HG03097 (cell line): Measurements from ENCODE around the gene C9orf153.
"Not testable (repeated sequence)": the region's sequence is repeated elsewhere in the genome, so short reads cannot be mapped to it uniquely, and the experiment has no call there.

Experiments
- ATAC-seq: cut with Tn5 transposase; IDR thresholded peaks from one replicate; pipeline ENCODE4 v1.9.1; 2021; ENCODE audit not compliant: unreplicated experiment, low FRiP score

The C9orf153 gene

DNA sequence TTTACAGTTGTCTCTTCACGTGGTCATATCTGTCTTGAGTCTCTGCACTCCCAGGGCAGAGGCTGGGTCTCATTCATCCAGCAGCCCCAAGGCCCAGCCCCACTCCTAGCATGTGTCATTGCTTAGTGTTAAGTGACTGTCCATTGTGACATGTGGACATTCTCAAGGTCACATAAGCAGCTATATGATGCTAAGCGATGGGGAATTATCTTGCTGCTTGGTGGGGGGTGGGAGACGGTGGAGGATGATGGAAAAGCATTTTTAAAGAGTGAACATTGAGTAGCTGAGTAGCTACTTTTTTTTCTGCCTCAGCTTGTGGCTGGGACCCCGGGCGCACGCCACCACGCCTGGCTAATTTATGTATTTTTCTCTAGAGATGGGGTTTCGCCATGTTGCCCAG is at the start of gene C9orf153:
C9orf153 (minus strand) TSS at position 101 of the 400 bp plus-strand sequence. CDS start 30,054 bp downstream, outside the sequence.
- no peak for ATAC-seq

DNA sequence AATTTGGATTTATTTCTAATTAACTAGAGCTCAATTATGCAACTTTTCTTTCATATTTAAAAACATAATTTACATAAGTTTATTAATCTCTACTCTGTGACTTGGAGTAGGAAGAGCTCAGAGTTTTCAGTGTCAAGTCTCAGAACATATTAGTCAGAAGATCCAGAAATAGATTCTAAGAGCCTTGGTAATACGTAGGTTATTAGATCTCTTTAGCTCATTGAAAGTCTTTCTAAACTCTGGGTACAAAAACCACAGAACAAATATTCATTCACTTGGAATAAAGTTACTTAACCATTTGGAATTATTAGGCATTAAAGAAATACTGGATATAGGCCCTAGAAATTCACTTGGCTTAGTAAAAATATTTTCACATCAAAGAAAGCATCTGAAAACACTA is 49.2 kb upstream of the C9orf153 start:
- no peak for ATAC-seq

DNA sequence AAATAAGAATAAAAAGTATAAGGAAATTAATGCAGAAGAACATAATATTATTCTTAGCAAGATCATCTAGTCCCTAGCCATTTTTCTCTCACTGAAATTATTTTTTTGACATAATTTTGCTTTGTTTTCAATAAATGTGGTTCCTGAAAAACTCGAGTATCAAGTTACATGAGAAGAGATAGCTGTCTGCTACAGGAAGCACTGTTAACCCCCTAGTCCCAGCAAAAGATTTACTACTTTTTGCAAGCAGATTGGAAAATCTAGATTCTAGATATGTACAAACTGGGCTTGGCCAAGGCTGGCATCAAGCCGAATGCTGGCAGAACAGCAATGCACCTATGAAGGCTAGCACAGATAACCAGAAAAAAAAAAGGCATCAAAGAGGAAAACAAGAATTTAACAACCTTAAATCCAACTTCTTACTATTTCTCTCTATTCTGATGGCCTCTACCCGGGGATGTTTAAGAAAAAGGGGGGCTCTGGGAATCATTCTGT is 44.8 kb upstream of the C9orf153 start:
- ATAC-seq: no peak

DNA sequence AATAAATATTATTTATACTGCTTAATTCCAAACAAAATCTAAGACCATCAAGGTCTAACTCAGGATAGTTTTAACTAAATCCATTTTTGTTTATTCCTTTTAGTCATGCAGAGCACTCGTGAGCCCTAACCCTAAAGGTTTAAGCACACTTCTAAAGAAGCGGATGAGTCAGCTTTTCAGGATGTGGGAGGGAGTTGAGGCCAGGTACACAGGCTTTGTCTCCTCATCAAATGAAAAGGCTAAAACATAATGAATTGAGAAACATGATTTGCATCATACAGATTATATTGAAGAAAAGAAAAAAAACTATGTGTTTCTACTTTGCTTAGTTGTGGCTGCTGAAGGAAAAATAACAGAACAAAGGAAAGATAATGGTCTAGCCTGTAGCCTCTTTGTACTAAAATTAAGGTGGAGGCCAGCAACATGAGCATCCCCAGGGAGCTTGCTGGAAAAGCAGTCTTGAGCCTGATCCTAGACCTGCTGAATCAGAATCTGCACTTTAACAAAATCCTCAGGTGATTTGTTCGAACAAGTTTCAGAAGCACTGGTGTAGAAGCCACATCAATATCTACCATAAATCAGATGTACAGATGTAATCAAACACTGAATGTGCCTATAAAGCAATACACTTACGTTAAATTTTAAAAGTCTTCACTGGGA is 44.0 kb upstream of the C9orf153 start:
- ATAC-seq: no peak

DNA sequence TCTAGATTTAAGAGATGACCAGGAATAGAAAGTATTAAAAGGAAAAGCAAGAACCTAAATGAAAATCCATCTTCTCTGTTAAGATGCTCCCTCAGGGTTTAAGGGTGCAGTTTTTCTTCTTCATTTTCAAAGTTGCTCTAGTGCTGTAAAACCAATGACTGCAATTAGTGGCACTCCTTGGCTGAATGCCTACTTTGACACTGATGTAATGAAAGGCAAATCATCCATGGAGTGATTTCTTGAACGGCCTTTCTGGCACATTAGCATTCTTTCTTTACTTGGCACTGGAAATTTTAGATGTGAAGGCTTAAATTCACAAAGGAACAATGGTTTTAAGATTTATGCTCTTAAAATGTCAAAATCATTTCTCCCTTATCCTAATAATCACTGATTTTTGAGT is 42.2 kb upstream of the C9orf153 start:
- ATAC-seq: no peak

DNA sequence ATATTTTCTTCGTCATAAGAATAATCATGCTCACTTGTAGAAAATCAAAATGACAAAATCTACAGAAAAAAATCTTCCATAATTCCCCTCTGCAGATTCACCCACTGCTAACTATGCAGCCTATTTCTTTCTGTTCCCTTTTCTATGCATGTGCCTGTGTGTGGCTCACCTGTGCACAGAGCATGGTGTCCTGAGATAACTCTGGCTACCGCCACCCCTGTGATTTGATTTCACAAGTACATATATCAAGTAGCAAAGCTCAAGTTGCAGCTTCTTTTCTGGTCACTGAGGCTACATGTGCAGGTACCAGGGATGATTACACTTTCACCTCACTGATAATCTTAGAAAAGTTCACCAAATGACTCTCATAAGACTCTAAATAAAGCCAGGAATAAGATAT is 41.2 kb upstream of the C9orf153 start:
- ATAC-seq: no peak

DNA sequence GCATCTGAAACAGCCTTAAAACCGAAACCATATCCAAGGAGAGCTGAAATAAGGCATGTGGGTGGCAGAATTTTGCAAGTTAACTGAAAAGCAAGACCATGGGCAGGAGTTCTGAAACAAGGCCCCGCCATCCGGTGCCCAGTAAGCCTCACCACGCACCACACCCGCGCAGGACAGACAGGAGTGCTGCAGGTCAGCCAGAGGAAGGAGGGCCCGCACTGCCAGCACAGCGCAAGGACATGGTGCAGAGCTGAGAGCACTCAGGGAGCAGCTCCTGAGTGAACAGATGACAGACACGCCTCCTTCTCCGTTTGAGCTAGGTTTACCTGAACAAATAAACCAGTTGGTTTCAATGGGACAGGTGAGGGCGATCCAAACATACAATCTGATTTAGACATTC is 39.4 kb upstream of the C9orf153 start:
- ATAC-seq: no peak

DNA sequence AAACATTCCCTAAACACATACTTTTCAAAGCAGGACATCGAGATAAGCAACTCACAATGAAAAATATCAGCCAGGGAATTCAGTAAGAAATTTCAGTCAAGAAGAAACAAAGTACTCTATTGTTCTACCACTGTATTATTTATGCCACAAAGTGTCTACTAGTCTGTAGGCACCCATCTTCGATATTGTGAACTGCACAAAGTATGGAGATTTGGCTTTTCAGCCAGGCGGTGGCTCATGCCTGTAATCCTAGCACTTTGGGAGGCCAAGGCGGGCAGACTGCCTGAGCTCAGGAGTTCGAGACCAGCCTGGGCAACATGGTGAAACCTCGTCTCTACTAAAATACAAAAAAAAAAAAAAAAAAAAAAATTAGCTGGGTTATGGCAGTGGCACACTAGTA is 30.9 kb upstream of the C9orf153 start:
- ATAC-seq: not testable (repeated sequence)

DNA sequence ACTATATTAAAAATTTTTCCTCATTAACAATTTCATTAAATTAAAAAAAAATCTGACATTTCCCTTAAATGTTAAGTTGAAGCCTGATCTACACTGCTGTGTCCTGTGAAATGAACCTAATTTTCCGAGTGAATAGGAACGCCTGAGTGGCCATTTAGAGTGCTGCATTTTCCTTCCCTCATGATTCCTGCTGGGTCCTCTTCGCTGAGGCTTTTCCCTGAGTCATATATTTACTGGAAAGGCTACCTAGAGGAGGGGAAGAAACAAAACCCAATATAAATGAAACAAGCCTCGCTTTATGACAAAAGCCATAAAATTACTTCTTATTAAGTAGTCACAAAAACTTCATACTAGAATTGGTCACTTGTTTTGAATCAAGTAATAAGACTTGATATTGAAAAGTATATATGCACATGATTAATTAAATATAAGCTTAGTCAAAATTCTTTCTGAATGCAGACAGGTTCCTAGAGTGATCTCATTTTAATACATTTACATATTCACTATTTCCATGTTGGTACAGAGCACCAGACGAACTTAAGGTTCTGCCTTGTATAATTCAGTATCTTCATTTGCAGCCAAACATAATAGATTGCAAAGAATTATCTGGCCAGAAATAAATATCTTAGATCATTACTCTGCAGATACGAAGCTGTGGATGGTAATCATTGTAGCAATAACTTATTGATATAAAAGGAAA is 29.2 kb upstream of the C9orf153 start:
- no peak for ATAC-seq

DNA sequence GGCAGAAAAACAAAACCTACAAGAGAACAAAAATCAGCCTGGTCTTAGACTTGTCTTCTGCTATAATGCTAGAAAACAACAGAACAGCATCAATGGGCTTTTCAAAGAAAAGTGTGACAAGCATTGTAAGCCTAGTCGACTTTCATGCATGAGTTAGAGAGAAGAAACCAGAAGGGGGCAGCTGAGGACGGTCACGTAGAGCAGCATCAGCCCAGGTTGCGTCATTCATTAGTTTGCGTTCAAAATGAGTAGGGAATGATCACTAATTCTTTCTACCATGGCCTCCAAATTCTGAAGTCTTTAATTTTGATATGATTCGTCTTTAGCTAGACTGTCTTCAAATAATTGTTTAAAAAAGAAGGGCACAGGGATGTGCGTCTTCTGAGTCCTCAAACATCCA is 27.6 kb upstream of the C9orf153 start:
- no peak for ATAC-seq

DNA sequence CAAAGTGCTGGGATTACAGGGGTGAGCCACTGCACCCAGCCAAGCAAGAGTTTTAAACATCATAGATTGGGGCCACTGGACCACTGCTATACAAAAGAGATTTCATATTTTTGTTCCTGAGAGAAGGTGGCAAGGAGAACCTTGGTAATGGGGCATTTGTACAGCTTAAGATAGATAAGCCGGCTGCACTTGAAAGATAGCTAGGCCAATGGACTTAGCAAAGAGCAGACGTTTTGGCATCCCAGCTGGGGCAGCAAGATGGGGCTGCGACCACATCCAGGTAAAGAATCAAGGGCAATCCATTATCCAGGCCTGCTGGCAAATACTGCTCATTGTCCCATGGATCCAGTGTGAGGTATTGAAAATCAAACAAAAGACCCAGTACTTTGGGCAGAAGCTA is 26.8 kb upstream of the C9orf153 start:
- ATAC-seq: no peak

DNA sequence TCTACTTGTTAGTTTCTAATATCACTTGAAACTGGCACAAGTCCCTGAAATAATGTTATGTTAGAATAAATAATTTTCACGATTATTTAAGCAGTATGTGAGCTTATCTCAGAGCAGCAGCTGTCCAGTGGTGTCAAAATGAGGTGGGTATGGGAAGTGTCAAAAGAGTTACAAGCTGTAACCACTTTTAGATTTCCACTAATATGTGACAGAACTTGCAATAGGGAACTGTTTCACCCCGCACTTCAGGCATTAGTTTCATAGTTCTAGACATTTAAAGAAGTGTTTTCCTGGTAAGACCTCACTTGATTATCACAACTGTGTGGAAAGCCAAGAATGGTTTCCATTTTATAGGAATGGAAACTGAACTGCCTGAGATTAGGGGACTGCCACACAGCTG is 25.8 kb upstream of the C9orf153 start:
- no peak for ATAC-seq

DNA sequence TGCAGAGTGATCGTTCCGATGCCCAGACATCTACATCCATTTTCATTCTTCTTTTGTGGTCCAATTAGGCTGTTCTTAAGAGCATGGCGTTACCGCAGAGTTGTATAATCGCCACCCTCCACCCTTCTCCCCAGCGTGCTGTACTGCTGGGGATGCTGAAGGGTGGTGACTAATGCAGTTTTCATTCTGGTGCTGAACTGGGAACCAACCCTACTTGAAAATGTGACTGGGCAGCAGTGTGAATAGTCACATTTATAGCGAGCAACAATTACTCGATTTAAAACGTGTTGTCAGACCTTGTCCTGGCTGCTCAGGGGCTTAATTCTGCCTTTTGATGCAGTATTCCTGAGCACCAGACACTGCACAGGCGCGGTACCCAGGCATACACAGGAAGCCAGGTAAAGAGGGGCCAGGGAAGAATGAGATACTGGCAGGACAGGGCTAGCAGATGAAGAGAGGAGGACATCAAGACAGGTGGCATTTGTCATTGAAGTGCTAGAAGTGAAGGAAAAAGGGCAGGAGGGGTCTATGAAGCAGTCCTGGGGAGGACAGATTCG is 23.6 kb upstream of the C9orf153 start:
- peak; percentile 11 for ATAC-seq

DNA sequence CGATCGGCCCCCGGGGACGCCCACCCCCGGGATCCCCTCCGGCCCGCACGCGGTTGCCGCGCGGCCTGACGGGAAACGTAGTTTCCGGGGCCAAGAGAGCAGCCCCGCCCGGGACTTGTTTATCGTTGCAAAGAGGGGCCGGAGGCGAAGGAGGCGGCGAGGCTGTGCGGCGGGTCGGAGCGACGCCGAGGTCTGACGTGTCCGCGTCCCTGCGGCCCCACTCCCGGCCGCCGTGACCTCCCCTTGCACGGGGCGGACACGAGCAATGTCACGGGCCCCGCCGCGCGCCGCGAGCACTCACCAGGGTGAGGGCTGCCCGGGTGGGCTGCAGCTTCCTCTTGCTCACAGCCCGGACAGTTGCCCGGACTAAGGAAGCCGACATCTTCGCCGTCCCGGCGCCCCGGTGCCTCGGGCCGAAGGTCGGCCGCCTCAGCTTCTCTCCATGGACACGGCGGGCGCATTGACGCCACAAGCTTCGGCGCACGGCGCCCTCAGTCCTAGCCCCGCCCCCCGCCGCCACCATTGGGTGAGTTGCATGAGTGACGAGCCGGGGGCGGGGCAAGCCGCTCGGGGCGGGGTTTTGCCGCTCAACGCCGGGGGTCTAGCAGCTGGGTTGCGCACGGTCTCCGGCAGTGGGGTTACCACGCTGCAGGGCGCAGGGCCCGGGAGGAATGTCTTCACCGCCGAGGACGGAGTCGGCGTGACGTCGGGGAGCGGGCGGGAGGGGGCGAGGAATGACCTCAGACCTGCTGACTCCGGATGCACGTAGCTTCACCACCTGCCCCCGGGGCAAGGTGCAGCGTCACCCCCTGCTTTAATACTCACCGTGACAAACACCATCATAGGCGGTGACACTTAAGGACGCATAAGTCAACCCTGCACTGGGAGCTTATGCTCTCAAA is 22.9 kb upstream of the C9orf153 start, which contains the start of gene ISCA1:
ISCA1 (minus strand) TSS at position 462 of the 902 bp plus-strand sequence; CDS start at position 382, 80 bp downstream.
- ATAC-seq: peak; percentile 76

DNA sequence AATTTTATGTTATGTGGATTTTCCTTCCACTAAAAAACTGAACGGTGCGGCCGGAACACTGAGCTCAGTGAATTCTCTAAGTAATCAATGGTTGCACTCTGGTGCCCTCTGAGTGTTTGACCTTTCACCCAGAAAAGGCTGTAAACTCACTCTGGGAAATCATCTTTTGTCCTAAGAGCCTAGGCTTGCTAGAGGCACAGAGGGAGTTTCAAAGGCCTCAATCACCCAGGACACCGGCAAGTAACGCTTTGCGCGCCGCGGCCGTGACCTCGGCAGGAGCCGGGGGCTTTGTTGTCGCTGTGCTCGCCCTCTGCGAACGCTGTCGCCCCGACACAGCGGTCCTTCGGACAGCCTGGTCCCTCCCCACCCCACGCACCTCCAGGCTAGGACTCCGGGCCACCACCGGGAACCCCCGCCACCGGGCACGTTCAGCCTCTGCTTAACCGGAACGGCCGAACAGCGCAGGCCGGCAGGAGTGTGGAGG is 22.2 kb upstream of the C9orf153 start:
- ATAC-seq: peak; percentile 1

DNA sequence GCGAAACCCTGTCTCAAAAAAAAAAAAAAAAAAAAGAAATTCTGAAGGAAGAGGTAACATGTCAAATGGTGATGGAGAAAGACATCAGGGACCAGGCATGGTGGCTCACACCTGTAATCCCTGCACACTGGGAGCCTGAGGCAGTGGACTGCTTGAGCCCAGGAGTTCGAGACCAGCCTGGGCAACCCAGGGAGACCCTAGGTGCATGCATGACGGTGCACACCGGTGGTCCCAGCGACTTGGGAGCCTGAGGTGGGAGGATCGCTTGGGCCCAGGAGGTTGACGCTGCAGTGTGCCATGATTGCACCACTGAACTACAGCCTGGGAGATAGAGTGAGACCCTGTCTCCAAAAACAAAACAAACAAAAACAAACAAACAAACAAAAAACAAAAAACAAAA is 21.1 kb upstream of the C9orf153 start:
- ATAC-seq: no peak

DNA sequence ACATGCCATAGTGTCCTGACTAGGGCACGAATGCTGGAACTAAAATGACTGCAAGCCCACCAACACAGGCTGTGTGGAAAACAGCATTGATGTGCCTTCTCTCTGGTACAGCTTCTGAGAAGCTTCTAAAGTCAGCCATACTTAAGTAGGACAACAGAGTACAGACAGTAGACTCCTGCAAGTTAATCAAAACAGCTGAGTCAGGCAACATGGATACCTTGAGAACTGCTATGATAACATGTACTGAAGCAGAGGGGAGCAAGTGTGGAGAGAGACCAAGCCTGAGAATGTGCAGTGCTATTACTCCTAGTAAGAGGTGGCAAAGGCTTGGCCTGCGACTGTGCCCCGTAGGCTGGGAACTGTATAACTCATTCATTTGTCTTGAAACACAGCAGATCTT is 20.4 kb upstream of the C9orf153 start:
- no peak for ATAC-seq

DNA sequence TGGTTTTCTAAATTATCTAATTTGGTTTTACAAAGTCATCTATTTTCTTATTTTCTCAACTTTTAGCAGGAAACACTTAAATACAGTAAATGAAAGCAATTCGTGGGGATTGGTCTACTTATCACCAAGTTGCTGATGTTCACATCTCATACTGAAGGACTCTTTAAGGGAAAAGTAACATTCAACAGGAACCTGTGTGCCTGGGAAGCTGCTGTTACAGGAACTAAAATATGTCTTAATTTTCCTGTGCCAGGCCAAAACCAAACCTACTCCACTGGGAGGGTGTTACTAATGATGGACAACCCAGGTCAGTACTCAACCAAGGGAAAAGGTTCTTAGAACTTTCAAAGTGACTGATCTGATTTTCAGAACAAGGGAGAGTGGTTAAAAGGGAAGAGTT is 17.6 kb upstream of the C9orf153 start:
- no peak for ATAC-seq

DNA sequence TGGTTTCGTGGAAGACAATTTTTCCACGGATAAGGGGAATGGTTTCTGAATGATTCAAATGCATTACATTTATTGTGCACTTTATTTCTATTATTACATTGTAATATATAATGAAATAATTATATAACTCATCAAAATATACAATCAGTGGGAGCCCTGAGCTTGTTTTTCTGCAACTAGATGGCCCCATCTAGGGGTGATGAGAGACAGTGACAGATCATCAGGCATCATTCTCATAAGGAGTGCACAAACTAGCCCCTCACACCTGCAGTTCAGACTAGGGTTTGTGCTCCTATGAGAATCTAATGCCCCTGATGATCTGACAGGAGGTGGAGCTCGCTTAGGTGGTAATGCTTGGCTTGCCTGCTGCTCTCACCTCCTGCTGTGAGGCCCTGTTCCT is 16.5 kb upstream of the C9orf153 start:
- no peak for ATAC-seq

DNA sequence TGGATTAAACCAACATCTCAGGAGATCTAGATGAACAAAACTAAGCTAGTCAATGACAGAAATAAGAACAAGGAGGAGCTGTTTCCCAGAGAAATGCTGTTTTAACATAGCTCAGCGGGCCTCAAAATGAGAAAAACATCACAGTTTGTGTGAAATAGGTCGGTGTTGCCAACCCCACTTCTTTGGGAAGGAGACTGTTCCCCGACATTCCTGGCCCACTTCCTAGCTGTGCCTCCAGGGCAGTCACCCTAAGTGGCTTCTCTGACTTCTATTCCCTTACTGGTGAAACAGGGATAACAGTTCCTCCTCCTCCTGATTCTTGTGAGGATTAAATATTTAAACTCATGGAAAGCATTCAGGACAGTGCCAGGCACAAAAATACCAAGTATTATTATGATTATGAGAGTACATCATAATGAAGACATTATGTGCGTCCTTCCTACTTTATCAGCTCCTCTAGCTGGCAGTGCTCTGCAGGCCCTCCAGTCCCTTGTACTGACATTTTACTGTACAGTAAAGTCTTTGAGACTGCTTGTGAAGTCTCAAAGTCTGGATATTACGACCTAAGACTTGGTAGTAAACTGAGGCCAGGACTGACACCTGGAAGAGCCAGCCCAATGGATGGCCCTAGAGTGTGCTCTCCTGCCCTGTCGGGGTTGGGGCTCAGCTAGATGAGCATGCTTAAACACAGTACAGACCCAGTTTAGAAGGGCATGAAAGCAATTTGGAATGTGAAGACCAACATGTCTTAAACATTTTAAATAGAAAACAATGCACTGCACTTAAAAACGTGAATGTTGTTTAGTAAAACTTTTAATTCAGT is 15.6 kb upstream of the C9orf153 start:
- ATAC-seq: no peak
